Upper lobe of left lung (tissue), 6 donors: ENCODE measurements around the gene UQCR10. TPM values are rescaled to one million over a fixed set of nuclear protein-coding genes. Genes with fewer than 3 reads are reported as not detected.

Experiments used
- ATAC-seq, 2 donors: fragments of 200-7000 bp; cut with Tn5 transposase; one replicate each; pipeline ENCODE4 v1.9.1; 2022; ENCODE audit warnings: mild to moderate bottlenecking in 2 of 2, moderate library complexity in 2 of 2; ENCODE audit not compliant: low FRiP score in 2 of 2
- DNase-seq, 2 donors: peaks; one replicate each; pipeline ENCODE4 v3.0.0-alpha.2; 2019 to 2020
- H3K27ac ChIP-seq, 4 donors: fragments of 200-600 bp; sonication (generic); one replicate each; pipeline ENCODE4 v1.5.1; 2016 to 2019
- H3K27me3 ChIP-seq, 4 donors: fragments of 200-600 bp; sonication (generic); one replicate each; pipeline ENCODE4 v1.5.1; 2017 to 2019
- H3K36me3 ChIP-seq, 4 donors: fragments of 200-600 bp; sonication (generic); one replicate each; pipeline ENCODE4 v1.5.1; 2016 to 2019
- H3K4me1 ChIP-seq, 4 donors: fragments of 200-600 bp; sonication (generic); one replicate each; pipeline ENCODE4 v1.5.1; 2018 to 2019
- H3K4me3 ChIP-seq, 4 donors: fragments of 200-600 bp; sonication (generic); one replicate each; pipeline ENCODE4 v1.5.1; 2017 to 2019; ENCODE audit warnings: mild to moderate bottlenecking in 2 of 4, moderate library complexity in 1 of 4
- H3K9me3 ChIP-seq, 4 donors: fragments of 200-600 bp; sonication (generic); one replicate each; pipeline ENCODE4 v1.5.1; 2018 to 2019
- CTCF ChIP-seq, 6 experiments: fragments of 450-650 bp in 4 of 6; fragments of 200-600 bp in 2 of 6; sonication (generic) in 2 of 6; IDR thresholded peaks; one replicate each; pipeline ENCODE4 v1.5.1; 2016 to 2019; ENCODE audit warnings: antibody characterized with exemption in 6 of 6
- EP300 ChIP-seq, 4 donors: sonication (generic); formaldehyde crosslinking; IDR thresholded peaks; one replicate each; pipeline ENCODE4 v1.5.1; 2017; ENCODE audit warnings: antibody characterized with exemption in 4 of 4, control low read depth in 2 of 4
- POLR2A ChIP-seq, 4 donors: fragments of 450-650 bp; IDR thresholded peaks; one replicate each; pipeline ENCODE4 v1.5.1; 2016 to 2017; ENCODE audit warnings: antibody characterized with exemption in 4 of 4, mild to moderate bottlenecking in 2 of 4
- POLR2AphosphoS5 ChIP-seq, 2 donors: sonication (generic); formaldehyde crosslinking; IDR thresholded peaks; one replicate each; pipeline ENCODE4 v1.5.1; 2017; ENCODE audit warnings: antibody characterized with exemption in 2 of 2
- WGBS, 2 donors: methylation state at CpG; one replicate each; pipeline ENCODE4 v1.1.5; 2017 to 2018; 5-methylcytosine and 5-hydroxymethylcytosine counted together
- total RNA-seq, 6 donors: library from RNA; depleted of rRNA in 4 of 6; stranded (reverse); fragments of >200 nt in 4 of 6; gene quantifications; one replicate each; pipeline versions ENCODE4 v1.1.0 to v1.2.1, GENCODE V29; 2016 to 2021
- donor health status: DM: no; HTN: no; CAD: no; lungs with moderate emphysema.
- donor health status: DM: no; HTN: yes; CAD: no; lungs with severe emphysema.

The UQCR10 gene
- total RNA-seq, 6 donors from 2014 or later, result 50.5 to 107 (median 78.2) TPM

- Histone ChIP-seq H3K27ac (peak overlapping the region; percentile 74 to 86 (median 82)), H3K4me3 (no peak overlapping the region), H3K9me3 (no peaks in the 10 kb centered on the region), H3K36me3 (peaks cover 5 to 76% (median 47%) of the 10 kb centered on the region in 4 donors), H3K27me3 (no peaks in the 10 kb centered on the region), H3K4me1 (peaks cover 24 to 45% (median 42%) of the 10 kb centered on the region in 4 donors)
- ATAC-seq (no peak), DNase-seq (no peak)
- 78 to 93% methylated on average over 6 of the region's 6 CpGs for WGBS, 2 donors
- TF ChIP-seq POLR2A (IDR thresholded peaks at IDR 0.05) (no peak), POLR2AphosphoS5 (IDR thresholded peaks at IDR 0.05) (no peak), EP300 (IDR thresholded peaks at IDR 0.05) (no peak), CTCF (IDR thresholded peaks at IDR 0.05) (no peak)
Measured at GRCh38 chr22:29798318-29798717, 31.1 kb downstream of the UQCR10 start.

DNA sequence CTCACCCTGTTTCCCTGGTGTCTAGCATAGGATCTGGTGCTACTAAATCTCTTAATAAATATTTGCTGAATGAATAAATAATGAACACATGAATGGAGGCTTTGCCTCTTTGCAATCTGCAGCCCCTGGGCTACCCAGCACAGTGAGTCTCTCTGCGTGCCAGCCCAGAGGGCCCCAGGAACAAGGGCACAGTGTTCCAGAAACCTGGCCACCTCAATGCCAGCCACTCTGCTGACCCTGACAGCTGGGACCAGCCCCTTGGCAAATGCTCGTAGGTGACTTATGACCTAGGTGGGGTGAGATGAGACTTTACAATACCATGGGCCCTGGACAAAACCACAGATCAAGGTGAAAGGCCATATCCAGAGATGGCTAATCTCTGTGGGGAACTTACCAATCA lies 31.6 kb downstream of the UQCR10 start:
- Histone ChIP-seq H3K36me3 (peaks cover under 1 to 76% (median 47%) of the 10 kb centered on the region in 4 donors), H3K27me3 (no peaks in the 10 kb centered on the region), H3K27ac (peak overlapping the region; percentile 74 to 86 (median 82)), H3K4me1 (peaks cover 24 to 45% (median 42%) of the 10 kb centered on the region in 4 donors), H3K4me3 (no peak overlapping the region), H3K9me3 (no peaks in the 10 kb centered on the region)
- TF ChIP-seq POLR2A (IDR thresholded peaks at IDR 0.05) (no peak), POLR2AphosphoS5 (IDR thresholded peaks at IDR 0.05) (no peak), CTCF (IDR thresholded peaks at IDR 0.05) (no peak), EP300 (IDR thresholded peaks at IDR 0.05) (no peak)
- 70 to 75% methylated on average over 2 of the region's 2 CpGs for WGBS, 2 donors
- peak; percentile 13 to 17 for ATAC-seq
- no peak for DNase-seq

DNA sequence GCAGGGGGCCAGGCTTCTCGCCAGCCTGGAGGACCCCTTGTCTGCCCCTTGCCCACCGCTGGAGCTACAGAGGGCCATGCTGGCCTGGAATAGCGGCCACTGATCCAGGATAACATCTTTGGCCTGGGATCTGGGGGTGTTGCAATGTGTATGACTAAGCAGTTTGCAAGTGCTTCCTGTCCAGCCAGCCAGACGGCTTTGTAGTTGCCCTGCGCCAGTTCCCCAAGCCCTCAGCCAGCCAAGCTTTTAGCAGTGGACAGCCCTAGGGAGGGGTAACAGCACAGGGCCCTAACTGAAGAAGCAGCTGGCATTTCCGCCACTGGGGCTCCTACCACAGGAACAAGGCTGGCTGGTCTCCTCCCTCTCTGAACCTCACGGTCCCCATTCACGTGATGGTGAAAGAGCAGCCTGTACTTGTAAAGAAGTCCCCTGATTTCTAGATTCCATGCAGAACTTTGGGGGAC lies 32.1 kb downstream of the UQCR10 start:
- no peak overlapping the region for H3K4me3 ChIP-seq

DNA sequence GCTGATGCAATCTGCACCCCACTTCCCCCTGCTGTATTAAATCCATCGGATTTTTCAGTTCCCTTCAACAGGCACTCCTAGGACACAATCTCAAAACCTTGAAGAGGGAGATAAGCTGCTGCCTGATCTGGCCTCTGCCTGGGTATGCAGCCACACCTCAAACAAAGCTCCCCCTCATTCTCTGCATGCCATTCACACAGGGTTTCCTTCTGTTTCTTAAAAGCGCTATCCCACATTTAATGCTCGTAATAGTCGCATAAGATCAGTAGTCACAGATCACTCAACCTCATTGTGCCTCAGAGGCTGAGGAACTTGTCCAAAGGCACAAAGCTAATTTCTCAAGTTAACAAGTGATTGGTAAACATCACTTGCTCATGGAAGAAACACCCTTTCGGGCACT lies 34.0 kb downstream of the UQCR10 start:
- TF ChIP-seq EP300 (IDR thresholded peaks at IDR 0.05), result no peak
- TF ChIP-seq POLR2A (IDR thresholded peaks at IDR 0.05), result no peak
- no peak for TF ChIP-seq POLR2AphosphoS5 (IDR thresholded peaks at IDR 0.05)
- TF ChIP-seq CTCF (IDR thresholded peaks at IDR 0.05), result no peak
- Histone ChIP-seq H3K4me3 (no peak overlapping the region), H3K9me3 (no peaks in the 10 kb centered on the region), H3K36me3 (peaks cover 12 to 81% (median 56%) of the 10 kb centered on the region in 4 donors), H3K4me1 (peaks cover 24 to 45% (median 42%) of the 10 kb centered on the region in 4 donors), H3K27me3 (no peaks in the 10 kb centered on the region), H3K27ac (peak overlapping the region; percentile 28 to 86 (median 78))
- peak in 1 of 2 donors; percentile 32 for DNase-seq
- 70 to 76% methylated on average over 5 of the region's 5 CpGs for WGBS, 2 donors
- ATAC-seq, result peak in 1 of 2 donors; percentile 8

More for the DNA sequence above, 32.1 kb downstream of the UQCR10 start:
- Histone ChIP-seq H3K9me3 (no peaks in the 10 kb centered on the region), H3K27ac (peak overlapping the region; percentile 74 to 86 (median 82)), H3K4me1 (peaks cover 24 to 45% (median 42%) of the 10 kb centered on the region in 4 donors), H3K36me3 (peaks cover 0 to 78% (median 50%) of the 10 kb centered on the region in 4 donors), H3K27me3 (no peaks in the 10 kb centered on the region)
- 20 to 21% methylated on average over 3 to 6 of the region's 8 CpGs for WGBS, 2 donors
- peak in 2 of 4 donors; percentile 75 to 87 for TF ChIP-seq EP300 (IDR thresholded peaks at IDR 0.05)
- TF ChIP-seq POLR2A (IDR thresholded peaks at IDR 0.05), result peak in 1 of 4 donors; percentile 45
- TF ChIP-seq CTCF (IDR thresholded peaks at IDR 0.05), result peak in 4 of 6 experiments; percentile 19 to 62 (median 40)
- peak; percentile 83 to 85 for TF ChIP-seq POLR2AphosphoS5 (IDR thresholded peaks at IDR 0.05)
- ATAC-seq (peak; percentile 95 to 97), DNase-seq (peak in 1 of 2 donors; percentile 97)

DNA sequence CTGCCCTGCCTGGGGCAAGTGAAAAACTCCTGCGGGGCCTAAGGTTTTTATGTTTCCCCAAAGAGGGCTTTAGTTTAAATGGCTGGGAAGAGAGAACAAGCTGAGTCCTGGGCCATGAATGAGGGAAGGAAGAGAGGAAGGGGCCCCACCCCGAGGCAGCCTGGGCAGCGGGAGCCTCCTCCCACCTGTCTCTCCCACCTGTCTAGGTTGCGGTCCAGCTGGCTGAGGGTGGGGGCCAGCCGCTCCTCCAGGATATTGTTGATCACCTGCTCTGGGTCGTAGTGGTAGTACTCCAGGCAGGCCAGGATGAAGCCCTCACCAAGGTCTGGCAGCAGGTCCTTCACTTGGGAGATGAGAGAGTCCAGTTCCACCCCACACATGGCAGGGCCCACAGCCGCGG lies 34.6 kb downstream of the UQCR10 start:
- Histone ChIP-seq H3K9me3 (no peaks in the 10 kb centered on the region), H3K4me1 (peaks cover 24 to 45% (median 41%) of the 10 kb centered on the region in 4 donors), H3K4me3 (no peak overlapping the region), H3K27ac (peak overlapping the region; percentile 28 to 86 (median 78)), H3K27me3 (no peaks in the 10 kb centered on the region), H3K36me3 (peaks cover 18 to 81% (median 59%) of the 10 kb centered on the region in 4 donors)
- DNase-seq, result no peak
- TF ChIP-seq CTCF (IDR thresholded peaks at IDR 0.05) (no peak), EP300 (IDR thresholded peaks at IDR 0.05) (no peak), POLR2A (IDR thresholded peaks at IDR 0.05) (no peak), POLR2AphosphoS5 (IDR thresholded peaks at IDR 0.05) (no peak)
- no peak for ATAC-seq
- 65 to 78% methylated on average over 5 to 8 of the region's 8 CpGs for WGBS, 2 donors
